ENCODE data around the gene CBX1. TPM values are rescaled to one million over a fixed set of nuclear protein-coding genes. Genes with fewer than 3 reads are reported as not detected.

CBX1 gene
- total RNA-seq, 2 donors from 2014 or later = 35.0 to 43.7 TPM

DNA sequence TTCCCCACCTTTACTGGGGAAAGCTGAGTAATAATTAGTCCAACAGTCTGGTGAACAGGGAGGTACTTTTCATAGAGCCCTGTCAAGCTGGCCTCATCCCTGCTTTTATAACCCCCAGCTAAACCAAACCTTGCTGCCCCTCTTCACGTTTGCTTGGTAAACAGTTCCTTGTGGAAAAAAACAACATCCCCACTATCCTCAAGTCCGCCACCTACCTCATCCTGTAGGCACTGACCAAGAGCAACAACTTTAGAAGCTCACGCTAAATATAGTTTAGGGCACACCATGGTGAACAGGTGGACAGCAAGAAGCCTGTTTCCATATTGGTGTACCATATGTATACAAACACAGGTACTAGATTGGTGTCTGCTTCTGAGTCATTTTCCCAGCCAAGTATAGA lies 36.6 kb downstream of the CBX1 start:
- Histone ChIP-seq H3K27me3 (replicated peaks; ENCODE audit: insufficient read depth) (no peaks in the 10 kb centered on the region), H3K27ac (peak overlapping the region in 1 of 2 donors; percentile 16), H3K4me1 (replicated peaks) (no peaks in the 10 kb centered on the region), H3K9me3 (no peaks in the 10 kb centered on the region), H3K36me3 (peaks cover 0 to 2% of the 10 kb centered on the region in 2 donors), H3K4me3 (no peak overlapping the region)
- no peak for TF ChIP-seq POLR2AphosphoS5 (IDR thresholded peaks at IDR 0.05)
- TF ChIP-seq, protein P1, sequence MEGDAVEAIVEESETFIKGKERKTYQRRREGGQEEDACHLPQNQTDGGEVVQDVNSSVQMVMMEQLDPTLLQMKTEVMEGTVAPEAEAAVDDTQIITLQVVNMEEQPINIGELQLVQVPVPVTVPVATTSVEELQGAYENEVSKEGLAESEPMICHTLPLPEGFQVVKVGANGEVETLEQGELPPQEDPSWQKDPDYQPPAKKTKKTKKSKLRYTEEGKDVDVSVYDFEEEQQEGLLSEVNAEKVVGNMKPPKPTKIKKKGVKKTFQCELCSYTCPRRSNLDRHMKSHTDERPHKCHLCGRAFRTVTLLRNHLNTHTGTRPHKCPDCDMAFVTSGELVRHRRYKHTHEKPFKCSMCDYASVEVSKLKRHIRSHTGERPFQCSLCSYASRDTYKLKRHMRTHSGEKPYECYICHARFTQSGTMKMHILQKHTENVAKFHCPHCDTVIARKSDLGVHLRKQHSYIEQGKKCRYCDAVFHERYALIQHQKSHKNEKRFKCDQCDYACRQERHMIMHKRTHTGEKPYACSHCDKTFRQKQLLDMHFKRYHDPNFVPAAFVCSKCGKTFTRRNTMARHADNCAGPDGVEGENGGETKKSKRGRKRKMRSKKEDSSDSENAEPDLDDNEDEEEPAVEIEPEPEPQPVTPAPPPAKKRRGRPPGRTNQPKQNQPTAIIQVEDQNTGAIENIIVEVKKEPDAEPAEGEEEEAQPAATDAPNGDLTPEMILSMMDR (IDR thresholded peaks at IDR 0.05) = no peak
- no peak for TF ChIP-seq POLR2A (IDR thresholded peaks at IDR 0.05)
- intact Hi-C loops (cut with DNase I) = no loop called here
- 72% methylated on average over 3 of the region's 3 CpGs for WGBS
- no peak for DNase-seq (ENCODE audit: low spot score)

DNA sequence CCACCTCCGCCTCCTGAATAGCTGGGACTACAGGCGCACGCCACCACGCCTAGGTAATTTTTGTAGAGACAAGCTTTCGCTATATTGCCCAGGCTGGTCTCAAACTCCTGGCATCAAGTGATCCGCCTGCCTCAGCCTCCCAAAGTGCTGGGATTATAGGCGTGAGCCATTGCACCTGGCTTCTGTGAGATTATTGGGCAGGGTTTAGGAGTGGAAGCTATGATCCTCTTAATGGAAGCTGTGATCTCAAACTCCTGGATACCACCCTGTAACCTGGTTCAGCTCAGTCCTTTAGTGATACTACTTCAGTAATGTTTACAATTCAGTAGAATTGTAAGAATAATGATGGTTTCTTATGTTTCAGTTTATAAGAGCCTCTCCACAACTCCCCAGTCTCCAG lies 39.0 kb downstream of the CBX1 start:
- no peaks in the 10 kb centered on the region for H3K9me3 ChIP-seq
- H3K4me1 ChIP-seq (replicated peaks) = no peaks in the 10 kb centered on the region
- H3K27me3 ChIP-seq (replicated peaks; ENCODE audit: insufficient read depth) = no peaks in the 10 kb centered on the region
- peaks cover 0 to 23% of the 10 kb centered on the region in 2 donors for H3K36me3 ChIP-seq
- DNase-seq (ENCODE audit: low spot score) = no peak
- H3K4me3 ChIP-seq = no peak overlapping the region
- WGBS = 93% methylated on average over 7 of the region's 7 CpGs
- TF ChIP-seq POLR2AphosphoS5 (IDR thresholded peaks at IDR 0.05) = no peak
- no peak for TF ChIP-seq POLR2A (IDR thresholded peaks at IDR 0.05)
- TF ChIP-seq, protein P1 (IDR thresholded peaks at IDR 0.05) = no peak
- H3K27ac ChIP-seq = no peak overlapping the region
- intact Hi-C loops (cut with DNase I) = no loop called here

DNA sequence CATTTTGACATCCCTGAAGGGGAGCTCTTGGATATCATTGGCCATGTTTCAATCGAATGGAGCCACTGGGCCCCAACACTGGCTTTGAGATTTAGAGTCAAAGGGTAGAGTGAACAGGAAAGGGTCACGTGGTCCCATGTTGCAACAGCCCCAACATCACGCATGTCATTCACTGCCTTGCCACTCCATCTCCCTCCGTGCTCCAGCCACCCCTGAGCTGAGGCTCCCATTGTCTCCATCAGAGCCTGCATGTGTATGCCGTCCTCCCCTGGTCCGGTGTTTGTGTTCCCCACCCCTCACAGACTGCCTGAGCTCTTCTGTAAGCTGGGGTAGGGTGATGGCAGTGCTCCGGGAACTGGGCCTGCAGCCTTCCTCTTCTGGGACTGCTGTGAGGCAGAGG lies 41.0 kb downstream of the CBX1 start:
- Histone ChIP-seq H3K36me3 (peaks cover 0 to 35% of the 10 kb centered on the region in 2 donors), H3K27me3 (replicated peaks; ENCODE audit: insufficient read depth) (no peaks in the 10 kb centered on the region), H3K4me3 (no peak overlapping the region), H3K4me1 (replicated peaks) (peaks cover under 1% of the 10 kb centered on the region), H3K27ac (no peak overlapping the region), H3K9me3 (no peaks in the 10 kb centered on the region)
- no peak for DNase-seq (ENCODE audit: low spot score)
- WGBS = 74% methylated on average over 7 of the region's 7 CpGs
- no peak for TF ChIP-seq POLR2A (IDR thresholded peaks at IDR 0.05)
- TF ChIP-seq POLR2AphosphoS5 (IDR thresholded peaks at IDR 0.05) = no peak
- TF ChIP-seq, protein P1 (IDR thresholded peaks at IDR 0.05) = no peak
- intact Hi-C loops (cut with DNase I) = no loop called here

DNA sequence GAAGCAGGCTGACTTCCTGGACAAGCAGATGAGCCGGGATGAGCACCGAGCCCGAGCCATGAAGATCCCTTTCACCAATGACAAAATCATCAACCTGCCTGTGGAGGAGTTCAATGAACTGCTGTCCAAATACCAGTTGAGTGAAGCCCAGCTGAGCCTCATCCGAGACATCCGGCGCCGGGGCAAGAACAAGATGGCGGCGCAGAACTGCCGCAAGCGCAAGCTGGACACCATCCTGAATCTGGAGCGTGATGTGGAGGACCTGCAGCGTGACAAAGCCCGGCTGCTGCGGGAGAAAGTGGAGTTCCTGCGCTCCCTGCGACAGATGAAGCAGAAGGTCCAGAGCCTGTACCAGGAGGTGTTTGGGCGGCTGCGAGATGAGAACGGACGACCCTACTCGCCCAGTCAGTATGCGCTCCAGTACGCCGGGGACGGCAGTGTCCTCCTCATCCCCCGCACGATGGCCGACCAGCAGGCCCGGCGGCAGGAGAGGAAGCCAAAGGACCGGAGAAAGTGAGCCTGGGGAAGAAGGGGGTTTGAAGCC lies 42.1 kb downstream of the CBX1 start:
- Histone ChIP-seq H3K27me3 (replicated peaks; ENCODE audit: insufficient read depth) (no peaks in the 10 kb centered on the region), H3K9me3 (no peaks in the 10 kb centered on the region), H3K4me3 (no peak overlapping the region), H3K27ac (no peak overlapping the region), H3K36me3 (peaks cover 0 to 35% of the 10 kb centered on the region in 2 donors), H3K4me1 (replicated peaks) (peaks cover 8% of the 10 kb centered on the region)
- DNase-seq (ENCODE audit: low spot score) = no peak
- 93% methylated on average over 29 of the region's 32 CpGs for WGBS
- TF ChIP-seq, protein P1 (IDR thresholded peaks at IDR 0.05) = no peak
- no peak for TF ChIP-seq POLR2AphosphoS5 (IDR thresholded peaks at IDR 0.05)
- intact Hi-C loops (cut with DNase I) = no loop called here

DNA sequence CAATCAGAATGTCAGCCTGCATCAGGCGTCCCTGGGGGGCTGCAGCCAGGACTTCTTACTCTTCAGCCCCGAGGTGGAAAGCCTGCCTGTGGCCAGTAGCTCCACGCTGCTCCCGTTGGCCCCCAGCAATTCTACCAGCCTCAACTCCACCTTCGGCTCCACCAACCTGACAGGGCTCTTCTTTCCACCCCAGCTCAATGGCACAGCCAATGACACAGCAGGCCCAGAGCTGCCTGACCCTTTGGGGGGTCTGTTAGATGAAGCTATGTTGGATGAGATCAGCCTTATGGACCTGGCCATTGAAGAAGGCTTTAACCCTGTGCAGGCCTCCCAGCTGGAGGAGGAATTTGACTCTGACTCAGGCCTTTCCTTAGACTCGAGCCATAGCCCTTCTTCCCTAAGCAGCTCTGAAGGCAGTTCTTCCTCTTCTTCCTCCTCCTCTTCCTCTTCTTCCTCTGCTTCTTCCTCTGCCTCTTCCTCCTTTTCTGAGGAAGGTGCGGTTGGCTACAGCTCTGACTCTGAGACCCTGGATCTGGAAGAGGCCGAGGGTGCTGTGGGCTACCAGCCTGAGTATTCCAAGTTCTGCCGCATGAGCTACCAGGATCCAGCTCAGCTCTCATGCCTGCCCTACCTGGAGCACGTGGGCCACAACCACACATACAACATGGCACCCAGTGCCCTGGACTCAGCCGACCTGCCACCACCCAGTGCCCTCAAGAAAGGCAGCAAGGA lies 42.7 kb downstream of the CBX1 start:
- WGBS = 88% methylated on average over 11 of the region's 11 CpGs

More for the DNA sequence above, 42.7 kb downstream of the CBX1 start:
- Histone ChIP-seq H3K27me3 (replicated peaks; ENCODE audit: insufficient read depth) (no peaks in the 10 kb centered on the region), H3K27ac (no peak overlapping the region), H3K9me3 (no peaks in the 10 kb centered on the region), H3K4me3 (no peak overlapping the region), H3K36me3 (peaks cover 0 to 35% of the 10 kb centered on the region in 2 donors), H3K4me1 (replicated peaks) (peaks cover 8% of the 10 kb centered on the region)
- DNase-seq (ENCODE audit: low spot score) = no peak
- TF ChIP-seq, protein P1 (IDR thresholded peaks at IDR 0.05) = no peak
- TF ChIP-seq POLR2AphosphoS5 (IDR thresholded peaks at IDR 0.05) (no peak), POLR2A (IDR thresholded peaks at IDR 0.05) (no peak)
- intact Hi-C loops (cut with DNase I) = no loop called here

Measured in prostate gland (tissue), 2 donors.